ENCODE results near the gene TMEM242. TPM values are rescaled to one million over a fixed set of nuclear protein-coding genes. Genes with fewer than 3 reads are reported as not detected.

Gene TMEM242
- total RNA-seq, 1 experiment from 2014 or later, result 4.6 TPM

DNA sequence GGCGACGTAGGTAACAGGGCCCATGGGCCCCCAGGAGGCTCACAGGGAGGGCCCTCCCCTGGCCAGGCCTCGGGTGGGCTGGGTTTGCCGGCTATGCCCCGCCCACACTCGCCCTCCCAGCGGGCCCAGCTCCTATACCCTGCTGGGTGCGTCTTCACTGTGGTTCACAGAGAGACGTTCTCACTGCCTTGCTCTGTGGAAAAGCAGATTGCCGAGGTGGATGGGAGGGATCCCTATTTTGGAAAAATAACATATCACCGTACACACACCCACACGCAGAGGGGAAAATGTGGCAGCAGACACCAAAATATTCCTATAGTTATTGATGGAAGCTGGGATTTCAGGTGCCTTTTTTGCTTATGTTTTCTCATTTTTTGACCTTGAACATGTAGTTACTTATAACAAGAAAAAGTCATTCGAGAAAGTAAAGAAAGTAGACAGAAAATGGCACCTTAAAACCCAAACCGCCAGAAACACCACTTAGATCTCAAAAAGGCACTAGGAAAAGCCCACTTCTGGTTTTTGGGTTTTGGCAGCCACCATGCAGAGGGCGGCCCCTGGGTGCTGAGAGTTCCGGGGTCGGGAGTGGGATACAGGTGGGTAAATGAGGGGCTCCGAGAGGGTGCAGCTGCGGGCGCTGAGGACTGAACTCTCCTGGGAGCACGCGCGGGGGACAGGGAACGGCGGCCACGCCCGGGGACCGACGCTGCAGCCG lies 49.4 kb downstream of the TMEM242 start:
- peak; percentile 88 for DNase-seq
- Histone ChIP-seq H3K4me3 (ENCODE audit: insufficient read depth, low read depth, low read length) (peak overlapping the region; percentile 63), H3K27me3 (ENCODE audit: control insufficient read depth, insufficient read depth, low read length) (peaks cover 11% of the 10 kb centered on the region), H3K36me3 (replicated peaks; ENCODE audit: control insufficient read depth, insufficient read depth, low read length) (no peaks in the 10 kb centered on the region)

DNA sequence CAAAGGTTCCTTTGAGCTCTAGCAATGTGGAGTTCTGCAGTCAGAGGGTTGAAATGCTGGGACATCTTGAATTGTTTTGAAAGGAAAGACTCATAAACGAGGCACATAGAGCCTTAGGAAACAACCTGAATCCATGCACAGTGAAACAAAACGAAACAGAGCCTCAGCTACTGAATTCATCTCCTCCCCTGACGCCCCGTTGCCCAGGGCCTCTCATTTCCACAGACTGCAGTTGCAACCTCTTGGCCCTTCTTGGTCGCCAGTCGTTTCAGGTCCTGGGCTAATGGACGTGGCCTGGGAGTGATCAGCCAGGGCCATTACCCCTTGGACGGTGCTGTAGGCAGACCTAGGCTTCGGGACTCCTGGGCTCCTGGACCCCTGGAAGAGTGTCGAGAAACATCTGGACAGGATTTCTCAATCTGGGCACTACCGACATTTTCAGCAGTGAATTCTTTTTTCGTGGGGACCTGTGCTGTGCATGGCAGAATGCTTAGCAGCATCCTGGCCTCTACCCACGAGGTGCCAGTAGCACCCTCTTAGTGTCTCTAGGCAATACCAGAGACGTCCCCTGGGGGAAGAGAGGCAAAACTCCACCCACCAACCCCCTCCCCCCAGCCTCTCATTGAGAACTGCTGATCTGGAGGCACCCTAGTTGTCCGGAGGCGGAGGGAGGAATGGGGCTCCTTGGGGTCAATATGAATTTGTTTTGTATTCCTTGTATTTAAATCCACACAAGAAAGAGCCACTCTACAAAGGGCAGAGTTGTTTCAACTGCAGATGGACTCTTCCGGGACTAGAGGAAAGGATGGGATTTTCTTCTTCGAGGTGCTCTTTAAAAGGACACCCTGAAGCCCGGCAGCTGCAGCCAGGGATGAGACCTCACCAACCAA lies 50.2 kb downstream of the TMEM242 start:
- H3K4me3 ChIP-seq (ENCODE audit: insufficient read depth, low read depth, low read length), result no peak overlapping the region
- DNase-seq, result peak; percentile 88
- no peaks in the 10 kb centered on the region for H3K36me3 ChIP-seq (replicated peaks; ENCODE audit: control insufficient read depth, insufficient read depth, low read length)

GRCh38 chr6:157272372-157272771 lies 50.9 kb downstream of the TMEM242 start:
- no peak for DNase-seq
- peaks cover 11% of the 10 kb centered on the region for H3K27me3 ChIP-seq (ENCODE audit: control insufficient read depth, insufficient read depth, low read length)
- no peak overlapping the region for H3K4me3 ChIP-seq (ENCODE audit: insufficient read depth, low read depth, low read length)
- no peaks in the 10 kb centered on the region for H3K36me3 ChIP-seq (replicated peaks; ENCODE audit: control insufficient read depth, insufficient read depth, low read length)

More for the DNA sequence above, 50.2 kb downstream of the TMEM242 start:
- H3K27me3 ChIP-seq (ENCODE audit: control insufficient read depth, insufficient read depth, low read length), result peaks cover 11% of the 10 kb centered on the region

- Histone ChIP-seq H3K27me3 (ENCODE audit: control insufficient read depth, insufficient read depth, low read length) (peaks cover 11% of the 10 kb centered on the region), H3K36me3 (replicated peaks; ENCODE audit: control insufficient read depth, insufficient read depth, low read length) (no peaks in the 10 kb centered on the region), H3K4me3 (ENCODE audit: insufficient read depth, low read depth, low read length) (no peak overlapping the region)
- no peak for DNase-seq
Measured at GRCh38 chr6:157271911-157272310, 51.4 kb downstream of the TMEM242 start.

GRCh38 chr6:157271441-157271840 lies 51.9 kb downstream of the TMEM242 start:
- Histone ChIP-seq H3K27me3 (ENCODE audit: control insufficient read depth, insufficient read depth, low read length) (peaks cover 11% of the 10 kb centered on the region), H3K36me3 (replicated peaks; ENCODE audit: control insufficient read depth, insufficient read depth, low read length) (no peaks in the 10 kb centered on the region), H3K4me3 (ENCODE audit: insufficient read depth, low read depth, low read length) (no peak overlapping the region)
- DNase-seq, result no peak

GRCh38 chr6:157270916-157271315 lies 52.4 kb downstream of the TMEM242 start:
- H3K36me3 ChIP-seq (replicated peaks; ENCODE audit: control insufficient read depth, insufficient read depth, low read length), result no peaks in the 10 kb centered on the region
- DNase-seq, result no peak
- peaks cover 11% of the 10 kb centered on the region for H3K27me3 ChIP-seq (ENCODE audit: control insufficient read depth, insufficient read depth, low read length)
- no peak overlapping the region for H3K4me3 ChIP-seq (ENCODE audit: insufficient read depth, low read depth, low read length)

GRCh38 chr6:157270308-157270707 lies 53.0 kb downstream of the TMEM242 start:
- no peak for DNase-seq
- peaks cover 10% of the 10 kb centered on the region for H3K27me3 ChIP-seq (ENCODE audit: control insufficient read depth, insufficient read depth, low read length)
- H3K4me3 ChIP-seq (ENCODE audit: insufficient read depth, low read depth, low read length), result no peak overlapping the region
- H3K36me3 ChIP-seq (replicated peaks; ENCODE audit: control insufficient read depth, insufficient read depth, low read length), result no peaks in the 10 kb centered on the region

DNA sequence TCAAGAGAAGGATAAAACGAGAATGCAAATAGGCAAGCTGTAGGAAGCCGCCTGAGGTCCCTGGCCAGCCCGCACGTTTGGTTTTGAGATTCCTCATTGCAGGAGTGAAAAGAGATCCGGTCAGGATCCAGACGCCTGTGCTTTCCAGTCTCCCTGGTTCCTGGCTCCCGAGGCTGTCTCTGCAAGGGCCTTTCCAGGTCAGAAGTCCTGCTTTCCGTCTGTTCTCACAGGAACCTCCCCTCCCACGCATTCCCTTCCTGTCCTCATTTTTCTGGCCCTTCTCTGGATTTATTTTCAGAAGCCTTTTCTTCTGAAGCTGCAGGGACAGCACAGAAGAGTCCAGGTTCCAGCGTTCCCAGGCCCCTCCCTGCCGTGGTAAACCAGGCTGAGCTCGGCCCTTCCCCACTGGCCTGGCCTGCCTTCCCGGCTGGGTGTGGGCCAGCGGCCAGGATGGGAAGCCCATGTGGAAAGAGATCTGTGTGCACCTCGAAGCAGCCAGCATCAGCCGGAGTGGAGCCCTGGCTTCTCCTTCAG lies 54.0 kb downstream of the TMEM242 start:
- H3K36me3 ChIP-seq (replicated peaks; ENCODE audit: control insufficient read depth, insufficient read depth, low read length), result no peaks in the 10 kb centered on the region
- peaks cover 6% of the 10 kb centered on the region for H3K27me3 ChIP-seq (ENCODE audit: control insufficient read depth, insufficient read depth, low read length)
- DNase-seq, result no peak
- no peak overlapping the region for H3K4me3 ChIP-seq (ENCODE audit: insufficient read depth, low read depth, low read length)

DNA sequence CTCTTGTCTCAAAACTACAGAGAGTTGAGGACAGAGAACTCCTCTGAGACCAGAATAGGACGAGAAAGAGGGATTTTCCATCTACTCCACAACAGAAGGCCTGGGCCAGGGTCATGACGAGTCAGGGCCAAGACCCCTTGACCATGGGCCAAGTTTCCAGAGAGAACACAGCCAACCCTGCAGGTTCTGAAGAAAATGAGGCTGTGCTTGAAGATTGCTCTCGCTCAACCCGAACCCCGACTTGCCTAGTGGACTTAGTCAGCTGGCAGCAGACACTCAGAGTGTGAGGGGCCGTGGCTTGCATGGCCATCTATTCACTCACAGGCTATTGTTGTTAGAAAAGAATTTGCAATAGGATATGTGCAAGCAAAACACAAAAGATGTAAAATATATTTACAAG lies 54.5 kb downstream of the TMEM242 start:
- no peak for DNase-seq

DNA sequence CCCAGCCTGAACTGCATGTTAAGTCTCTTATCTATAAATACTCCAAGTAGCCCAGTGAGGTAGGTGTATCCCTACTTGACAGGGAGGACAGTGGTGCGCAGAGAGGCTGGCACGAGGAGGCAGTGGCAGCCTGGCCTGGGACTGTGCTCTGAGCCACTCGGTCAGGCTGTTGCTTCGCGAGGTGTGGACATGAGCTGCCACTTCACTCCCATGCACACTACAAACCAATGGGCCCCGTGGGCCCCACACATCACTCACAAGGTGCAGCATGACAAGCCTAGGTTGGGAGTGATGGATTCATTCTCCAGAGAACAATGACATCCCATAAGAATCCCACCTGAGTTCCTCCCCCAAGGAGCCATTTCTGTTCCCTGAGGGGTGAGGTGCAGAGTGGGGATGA lies 54.9 kb downstream of the TMEM242 start:
- no peaks in the 10 kb centered on the region for H3K27me3 ChIP-seq (ENCODE audit: control insufficient read depth, insufficient read depth, low read length)
- DNase-seq, result no peak

More for the DNA sequence above, 54.5 kb downstream of the TMEM242 start:
- no peak overlapping the region for H3K4me3 ChIP-seq (ENCODE audit: insufficient read depth, low read depth, low read length)
- H3K27me3 ChIP-seq (ENCODE audit: control insufficient read depth, insufficient read depth, low read length), result peaks cover 1% of the 10 kb centered on the region
- no peaks in the 10 kb centered on the region for H3K36me3 ChIP-seq (replicated peaks; ENCODE audit: control insufficient read depth, insufficient read depth, low read length)

DNA sequence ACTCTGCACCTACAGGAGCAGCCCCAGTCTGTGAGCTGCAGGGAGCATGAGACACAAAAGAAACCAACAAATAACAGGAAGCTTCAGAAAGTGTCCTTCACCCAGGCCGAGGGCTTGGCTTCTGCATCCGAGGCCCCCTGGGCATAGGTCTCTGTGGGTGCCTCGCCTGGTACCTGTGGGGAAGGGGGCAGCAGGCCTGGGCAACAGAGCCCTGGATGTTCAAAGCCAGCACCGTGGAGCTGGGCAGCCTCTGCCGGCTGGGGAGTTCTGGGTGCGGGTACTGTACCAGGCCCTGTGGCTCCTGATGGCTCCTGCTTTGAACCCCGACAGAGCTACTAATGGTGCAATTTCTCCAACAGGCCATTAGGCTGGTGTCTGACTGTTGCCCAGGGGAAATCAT lies 55.7 kb downstream of the TMEM242 start:
- Histone ChIP-seq H3K27me3 (ENCODE audit: control insufficient read depth, insufficient read depth, low read length) (no peaks in the 10 kb centered on the region; the same call in 1 of the 2 replicates), H3K36me3 (replicated peaks; ENCODE audit: control insufficient read depth, insufficient read depth, low read length) (no peaks in the 10 kb centered on the region), H3K4me3 (ENCODE audit: insufficient read depth, low read depth, low read length) (no peak overlapping the region)
- DNase-seq, result no peak

More for the DNA sequence above, 54.9 kb downstream of the TMEM242 start:
- no peaks in the 10 kb centered on the region for H3K36me3 ChIP-seq (replicated peaks; ENCODE audit: control insufficient read depth, insufficient read depth, low read length)
- no peak overlapping the region for H3K4me3 ChIP-seq (ENCODE audit: insufficient read depth, low read depth, low read length)

DNA sequence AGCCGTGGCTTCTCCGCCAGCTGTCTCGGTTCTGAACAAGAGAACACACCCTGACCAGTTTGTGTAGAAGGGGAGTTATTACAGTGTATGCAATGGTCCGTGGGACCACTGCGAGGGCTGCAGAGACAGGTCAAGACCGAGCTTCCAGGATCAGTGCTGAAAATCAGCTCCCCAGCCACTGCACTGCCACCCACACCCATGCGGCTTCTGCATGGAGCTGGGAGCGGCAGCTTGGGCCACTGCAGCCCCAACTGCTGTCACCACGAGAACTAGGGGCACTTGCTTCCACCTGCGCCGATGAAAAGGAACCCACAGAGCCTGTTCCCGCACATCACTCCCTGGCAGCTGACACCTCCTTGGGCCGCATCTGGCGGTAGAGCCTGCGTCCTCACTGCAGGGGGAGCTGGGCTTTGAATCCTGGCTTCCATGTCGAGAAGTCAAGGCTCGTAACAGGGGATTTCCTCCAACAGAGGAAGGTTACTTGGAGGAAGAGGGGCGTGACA lies 56.2 kb downstream of the TMEM242 start:
- Histone ChIP-seq H3K4me3 (ENCODE audit: insufficient read depth, low read depth, low read length) (no peak overlapping the region), H3K27me3 (ENCODE audit: control insufficient read depth, insufficient read depth, low read length) (no peaks in the 10 kb centered on the region; the same call in 1 of the 2 replicates)
- DNase-seq, result peak; percentile 86

GRCh38 chr6:157266274-157267101 lies 56.8 kb downstream of the TMEM242 start:
- H3K27me3 ChIP-seq (ENCODE audit: control insufficient read depth, insufficient read depth, low read length), result no peaks in the 10 kb centered on the region; the same call in 1 of the 2 replicates
- H3K4me3 ChIP-seq (ENCODE audit: insufficient read depth, low read depth, low read length), result no peak overlapping the region
- no peaks in the 10 kb centered on the region for H3K36me3 ChIP-seq (replicated peaks; ENCODE audit: control insufficient read depth, insufficient read depth, low read length)
- no peak for DNase-seq

More for the DNA sequence above, 56.2 kb downstream of the TMEM242 start:
- H3K36me3 ChIP-seq (replicated peaks; ENCODE audit: control insufficient read depth, insufficient read depth, low read length), result no peaks in the 10 kb centered on the region

DNA sequence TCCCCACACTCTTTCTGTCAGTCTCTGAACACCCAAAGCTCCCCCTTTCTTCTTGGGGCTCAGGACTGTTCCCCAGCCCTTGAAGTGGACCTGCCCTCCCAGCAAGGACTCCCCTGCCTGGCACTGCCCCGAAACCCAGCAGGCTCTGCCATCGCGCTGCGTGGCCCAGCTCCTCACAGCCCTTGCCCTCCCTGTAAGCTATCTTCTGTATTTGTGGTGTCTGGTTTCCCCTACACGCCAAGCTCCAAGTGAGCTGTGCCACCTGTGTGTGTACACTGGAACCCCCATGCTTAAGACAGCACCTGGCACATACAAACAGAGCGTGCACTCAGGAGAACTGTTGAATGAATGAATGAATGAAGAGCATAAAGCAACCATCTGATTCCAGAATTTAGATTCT lies 57.7 kb downstream of the TMEM242 start:
- H3K4me3 ChIP-seq (ENCODE audit: insufficient read depth, low read depth, low read length), result no peak overlapping the region
- DNase-seq, result no peak
- no peaks in the 10 kb centered on the region for H3K36me3 ChIP-seq (replicated peaks; ENCODE audit: control insufficient read depth, insufficient read depth, low read length)
- H3K27me3 ChIP-seq (ENCODE audit: control insufficient read depth, insufficient read depth, low read length), result no peaks in the 10 kb centered on the region; the same call in 1 of the 2 replicates
